PC-3 (cell line): Measurements from ENCODE around the gene TGFB2.

Experiments used
- EZH2phosphoT487 ChIP-seq: fragments of 300-600 bp; sonication (generic); IDR thresholded peaks from 2 replicates; pipeline ENCODE4 v1.6.1; 2018; ENCODE audit warnings: mild to moderate bottlenecking, antibody characterized with exemption, low read length, borderline replicate concordance
- TF ChIP-seq, protein P1 (sequence below): fragments of 300-600 bp; sonication (generic); conservative IDR thresholded peaks from 2 replicates; pipeline ENCODE4 v1.5.1; 2017; ENCODE audit warnings: antibody characterized with exemption, low read depth, mild to moderate bottlenecking, low read length

DNA sequence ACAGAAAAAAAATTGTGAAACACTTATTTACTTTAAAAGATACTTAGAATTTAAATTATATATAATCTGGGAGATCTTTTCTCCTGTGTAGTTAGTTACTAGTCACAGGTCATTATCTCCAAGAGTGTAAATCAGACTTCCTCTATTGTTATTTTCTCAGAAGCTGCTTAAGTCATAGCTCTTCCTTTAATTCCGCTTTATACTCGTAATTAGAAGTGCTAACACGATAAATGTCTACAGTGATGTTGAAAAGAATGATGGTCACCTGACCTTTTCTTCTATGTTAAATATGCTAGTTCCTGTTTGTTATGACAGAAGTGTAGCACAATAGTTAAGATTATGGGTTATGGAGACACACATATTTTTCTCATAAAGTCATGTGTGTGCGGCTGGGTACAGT is 123.6 kb downstream of the TGFB2 start:
- TF ChIP-seq, protein P1, sequence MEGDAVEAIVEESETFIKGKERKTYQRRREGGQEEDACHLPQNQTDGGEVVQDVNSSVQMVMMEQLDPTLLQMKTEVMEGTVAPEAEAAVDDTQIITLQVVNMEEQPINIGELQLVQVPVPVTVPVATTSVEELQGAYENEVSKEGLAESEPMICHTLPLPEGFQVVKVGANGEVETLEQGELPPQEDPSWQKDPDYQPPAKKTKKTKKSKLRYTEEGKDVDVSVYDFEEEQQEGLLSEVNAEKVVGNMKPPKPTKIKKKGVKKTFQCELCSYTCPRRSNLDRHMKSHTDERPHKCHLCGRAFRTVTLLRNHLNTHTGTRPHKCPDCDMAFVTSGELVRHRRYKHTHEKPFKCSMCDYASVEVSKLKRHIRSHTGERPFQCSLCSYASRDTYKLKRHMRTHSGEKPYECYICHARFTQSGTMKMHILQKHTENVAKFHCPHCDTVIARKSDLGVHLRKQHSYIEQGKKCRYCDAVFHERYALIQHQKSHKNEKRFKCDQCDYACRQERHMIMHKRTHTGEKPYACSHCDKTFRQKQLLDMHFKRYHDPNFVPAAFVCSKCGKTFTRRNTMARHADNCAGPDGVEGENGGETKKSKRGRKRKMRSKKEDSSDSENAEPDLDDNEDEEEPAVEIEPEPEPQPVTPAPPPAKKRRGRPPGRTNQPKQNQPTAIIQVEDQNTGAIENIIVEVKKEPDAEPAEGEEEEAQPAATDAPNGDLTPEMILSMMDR, result no peak
- TF ChIP-seq EZH2phosphoT487, result no peak
